Parathyroid adenoma (tissue), 2 donors: ENCODE data around the gene EP400.

Experiments
- H2AFZ ChIP-seq: fragments of 300-600 bp; sonication (generic); one replicate; pipeline ENCODE4 v1.7.0; 2017; ENCODE audit warnings: antibody characterized with exemption, mild to moderate bottlenecking
- H3K27ac ChIP-seq: fragments of 300-600 bp; sonication (generic); one replicate; pipeline ENCODE4 v1.7.0; 2017
- H3K27me3 ChIP-seq: fragments of 300-600 bp; sonication (generic); one replicate; pipeline ENCODE4 v1.7.0; 2017; ENCODE audit warnings: low read length; ENCODE audit not compliant: control insufficient read depth, insufficient read depth
- H3K36me3 ChIP-seq: fragments of 300-600 bp; sonication (generic); one replicate; pipeline ENCODE4 v1.7.0; 2017; ENCODE audit warnings: low read length; ENCODE audit not compliant: control insufficient read depth, insufficient read depth
- H3K4me1 ChIP-seq: fragments of 300-600 bp; sonication (generic); one replicate; pipeline ENCODE4 v1.7.0; 2017; ENCODE audit warnings: control low read depth
- H3K4me2 ChIP-seq: fragments of 300-600 bp; sonication (generic); one replicate; pipeline ENCODE4 v1.7.0; 2017; ENCODE audit warnings: low read length
- H3K4me3 ChIP-seq: fragments of 300-600 bp; sonication (generic); one replicate; pipeline ENCODE4 v1.7.0; 2017; ENCODE audit warnings: low read depth, low read length
- H3K79me2 ChIP-seq: fragments of 300-600 bp; sonication (generic); one replicate; pipeline ENCODE4 v1.7.0; 2017; ENCODE audit warnings: control low read depth
- H3K9ac ChIP-seq: fragments of 300-600 bp; sonication (generic); one replicate; pipeline ENCODE4 v1.7.0; 2017; ENCODE audit warnings: mild to moderate bottlenecking
- H3K9me3 ChIP-seq: fragments of 300-600 bp; sonication (generic); one replicate; pipeline ENCODE4 v1.7.0; 2017; ENCODE audit warnings: low read length; ENCODE audit not compliant: control insufficient read depth
- CTCF ChIP-seq: fragments of 300-600 bp; sonication (generic); IDR thresholded peaks from one replicate; pipeline ENCODE4 v1.7.0; 2017; ENCODE audit warnings: antibody characterized with exemption, mild to moderate bottlenecking
- donor health status: primary hyperparathyroidism.

The EP400 gene

GRCh38 chr12:131943876-131944275 is 5.9 kb upstream of the EP400 start:
- Histone ChIP-seq H3K9me3 (no peaks in the 10 kb centered on the region), H3K4me3 (no peak overlapping the region), H3K4me2 (no peak overlapping the region), H3K27ac (no peak overlapping the region), H3K9ac (no peak overlapping the region), H3K4me1 (no peaks in the 10 kb centered on the region), H3K36me3 (no peaks in the 10 kb centered on the region), H2AFZ (no peak overlapping the region), H3K27me3 (no peaks in the 10 kb centered on the region), H3K79me2 (no peaks in the 10 kb centered on the region)
- no peak for TF ChIP-seq CTCF

- Histone ChIP-seq H3K9me3 (no peaks in the 10 kb centered on the region), H3K9ac (no peak overlapping the region), H3K4me3 (no peak overlapping the region), H3K36me3 (no peaks in the 10 kb centered on the region), H2AFZ (no peak overlapping the region), H3K4me2 (no peak overlapping the region), H3K4me1 (no peaks in the 10 kb centered on the region), H3K79me2 (no peaks in the 10 kb centered on the region), H3K27ac (no peak overlapping the region), H3K27me3 (no peaks in the 10 kb centered on the region)
- no peak for TF ChIP-seq CTCF
Measured at GRCh38 chr12:131944601-131945251, 5.0 kb upstream of the EP400 start.

- Histone ChIP-seq H3K27me3 (no peaks in the 10 kb centered on the region), H3K4me3 (no peak overlapping the region), H2AFZ (no peak overlapping the region), H3K79me2 (peaks cover 10% of the 10 kb centered on the region), H3K4me2 (no peak overlapping the region), H3K27ac (no peak overlapping the region), H3K4me1 (peaks cover 4% of the 10 kb centered on the region), H3K36me3 (no peaks in the 10 kb centered on the region), H3K9ac (no peak overlapping the region), H3K9me3 (no peaks in the 10 kb centered on the region)
- no peak for TF ChIP-seq CTCF
Measured at GRCh38 chr12:131946757-131947156, 3.0 kb upstream of the EP400 start.

GRCh38 chr12:131947482-131948027 is 2.2 kb upstream of the EP400 start:
- Histone ChIP-seq H3K9me3 (no peaks in the 10 kb centered on the region), H3K4me2 (no peak overlapping the region), H3K36me3 (no peaks in the 10 kb centered on the region), H3K4me1 (peaks cover 4% of the 10 kb centered on the region), H3K27ac (peak overlapping the region; percentile 11), H3K4me3 (no peak overlapping the region), H3K79me2 (peaks cover 15% of the 10 kb centered on the region), H3K9ac (no peak overlapping the region), H2AFZ (peak overlapping the region; percentile 50), H3K27me3 (no peaks in the 10 kb centered on the region)
- no peak for TF ChIP-seq CTCF
